Measurements from ENCODE around the gene RASGEF1C.

GRCh38 chr5:180090769-180091546 is 118.1 kb downstream of the RASGEF1C start:
- TF ChIP-seq CTCF (IDR thresholded peaks at IDR 0.05) = peak in 5 of 6 experiments; percentile 11 to 26 (median 17)
- no peak for TF ChIP-seq POLR2A (IDR thresholded peaks at IDR 0.05)
